ENCODE measurements around the gene ING3. TPM values are rescaled to one million over a fixed set of nuclear protein-coding genes. Genes with fewer than 3 reads are reported as not detected.
A peak's percentile ranks its signal among the peaks of the same experiment; 100 is the strongest.

The ING3 gene
- total and polyA plus RNA-seq, 9 of the 15 experiments (the other 6 are each of a cell fraction or from before 2014, with no cell fraction given): 22.8 to 233 (median 50.4) TPM

GRCh38 chr7:120979765-120980499 is 29.4 kb downstream of the ING3 start:
- ChIA-PET CTCF (ENCODE audit: low intra/inter-chr PET ratio) (no interaction called here), POLR2A (interaction anchor here (0.7 to 1.0 kb wide), 3 partner anchors 11 to 29 kb away, joined by 3 to 6 read pairs (median 3); partner anchors contain the start of gene ING3)
- WGBS (ENCODE audit: insufficient coverage, low coverage, missing lambda C conversion rate): 0% methylated on average over 1 of the region's 1 CpG
- peaks cover 7 to 23% of the 10 kb centered on the region in 2 experiments for H3K4me1 ChIP-seq (replicated peaks in 1 of 2; ENCODE audit: control insufficient read depth in 2 of 2, insufficient read depth in 2 of 2, low read length in 2 of 2)
- H3K9me1 ChIP-seq (ENCODE audit: control insufficient read depth, insufficient read depth, low read length): no peaks in the 10 kb centered on the region
- H3K36me3 ChIP-seq (ENCODE audit: control insufficient read depth, insufficient read depth, low read length): peaks cover 15% of the 10 kb centered on the region; the same call in 1 of the 3 replicates
- BruUV-seq (replicated peaks): no TSS peak
- no peak overlapping the region for H3K9ac ChIP-seq (ENCODE audit: insufficient read depth in 1 of 2, low read depth in 2 of 2, low read length in 2 of 2)
- intact Hi-C loops (cut with micrococcal nuclease) (loop anchor here (10.0 kb wide), 2 partner anchors 415 to 565 kb away; partner anchors contain the start of gene FAM3C), in situ Hi-C loops (cut with MboI) (no loop called here)
- H3K27ac ChIP-seq (ENCODE audit: extremely low read depth, low read depth, low read length): no peak overlapping the region
- ATAC-seq (no peak), FAIRE-seq (no peak), DNase-seq (ENCODE audit: extremely low read depth in 1 of 4, low spot score in 3 of 4) (no peak)
- no peaks in the 10 kb centered on the region for H3K79me2 ChIP-seq (ENCODE audit: control insufficient read depth, insufficient read depth, low read length)
- no peak overlapping the region for H2AFZ ChIP-seq (ENCODE audit: low read depth, low read length)
- 0 out of 2 replicates have a peak, but pooled peaks have one; percentile 6 for TF ChIP-seq TEAD4 (IDR thresholded peaks at IDR 0.05; ENCODE audit: low read length)
- TF ChIP-seq TEAD4 (CRISPR knock-in tag; IDR thresholded peaks at IDR 0.05; ENCODE audit: borderline replicate concordance): no peak
- no peak for TF ChIP-seq SMARCA5 (IDR thresholded peaks at IDR 0.05)
- H3K4me2 ChIP-seq (ENCODE audit: insufficient read depth, low read length): no peak overlapping the region
- no peaks in the 10 kb centered on the region for H3K27me3 ChIP-seq (ENCODE audit: control insufficient read depth in 2 of 2, insufficient read depth in 2 of 2, low read length in 2 of 2)
- no peaks in the 10 kb centered on the region for H4K20me1 ChIP-seq (replicated peaks; ENCODE audit: control insufficient read depth, insufficient read depth, low read length)
- no peak overlapping the region for H3K4me3 ChIP-seq
- no peaks in the 10 kb centered on the region for H3K9me3 ChIP-seq (replicated peaks; ENCODE audit: control insufficient read depth, insufficient read depth, low read depth, low read length)

DNA sequence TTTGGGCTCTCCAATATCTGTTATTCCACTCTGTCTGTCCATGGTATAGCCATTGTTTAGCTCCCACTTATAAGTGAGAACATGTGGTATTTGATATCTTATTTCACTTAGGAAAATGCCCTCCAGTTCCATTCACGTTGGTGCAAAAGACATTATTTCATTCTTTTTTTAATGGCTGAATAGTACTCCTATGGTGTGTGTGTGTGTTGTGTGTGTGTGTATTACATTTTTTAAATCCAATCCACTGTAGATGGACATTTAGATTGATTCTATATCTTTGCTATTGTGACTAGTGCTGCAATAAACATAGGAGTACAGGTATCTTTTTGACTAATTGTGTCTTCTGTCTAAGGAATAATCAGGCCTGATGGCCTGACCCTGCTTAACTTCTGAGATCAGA is 30.5 kb downstream of the ING3 start:
- CTCF ChIA-PET (ENCODE audit: low intra/inter-chr PET ratio): no interaction called here
- no peaks in the 10 kb centered on the region for H4K20me1 ChIP-seq (replicated peaks; ENCODE audit: control insufficient read depth, insufficient read depth, low read length)
- no peaks in the 10 kb centered on the region for H3K9me1 ChIP-seq (ENCODE audit: control insufficient read depth, insufficient read depth, low read length)
- BruUV-seq (replicated peaks): no TSS peak
- 63% methylated on average over 1 of the region's 1 CpG for WGBS (ENCODE audit: insufficient coverage, low coverage, missing lambda C conversion rate)
- no peak overlapping the region for H3K4me2 ChIP-seq (ENCODE audit: insufficient read depth, low read length)
- H3K4me3 ChIP-seq: no peak overlapping the region
- intact Hi-C loops (cut with micrococcal nuclease) (loop anchor here (10.0 kb wide), 2 partner anchors 414 to 564 kb away; partner anchors contain the start of gene FAM3C), in situ Hi-C loops (cut with MboI) (no loop called here)
- FAIRE-seq (no peak), DNase-seq (ENCODE audit: extremely low read depth in 1 of 4, low spot score in 3 of 4) (no peak), ATAC-seq (no peak)
- no peaks in the 10 kb centered on the region for H3K9me3 ChIP-seq (replicated peaks; ENCODE audit: control insufficient read depth, insufficient read depth, low read depth, low read length)
- peaks cover 7 to 32% of the 10 kb centered on the region in 2 experiments for H3K4me1 ChIP-seq (replicated peaks in 1 of 2; ENCODE audit: control insufficient read depth in 2 of 2, insufficient read depth in 2 of 2, low read length in 2 of 2)
- POLR2A ChIA-PET: interaction anchor here (0.9 kb wide), 1 partner anchor 9 kb away, joined by 4 read pairs; no protein-coding TSS in a partner anchor
- H2AFZ ChIP-seq (ENCODE audit: low read depth, low read length): peak overlapping the region; percentile 2; the same call in 1 of the 2 replicates
- no peaks in the 10 kb centered on the region for H3K27me3 ChIP-seq (ENCODE audit: control insufficient read depth in 2 of 2, insufficient read depth in 2 of 2, low read length in 2 of 2)
- peaks cover 6% of the 10 kb centered on the region; the same call in 2 of the 3 replicates for H3K36me3 ChIP-seq (ENCODE audit: control insufficient read depth, insufficient read depth, low read length)
- no peak overlapping the region for H3K27ac ChIP-seq (ENCODE audit: extremely low read depth, low read depth, low read length)
- H3K9ac ChIP-seq (ENCODE audit: insufficient read depth in 1 of 2, low read depth in 2 of 2, low read length in 2 of 2): no peak overlapping the region
- no peaks in the 10 kb centered on the region for H3K79me2 ChIP-seq (ENCODE audit: control insufficient read depth, insufficient read depth, low read length)
- TF ChIP-seq MCM2 (IDR thresholded peaks at IDR 0.05; ENCODE audit: low read depth) (no peak), ETV1 (tag; conservative IDR thresholded peaks at IDR 0.05; ENCODE audit: low read depth) (no peak), NEUROD1 (IDR thresholded peaks at IDR 0.05; ENCODE audit: borderline replicate concordance, low read depth, low read length, partially characterized antibody) (no peak), MYBL2 (IDR thresholded peaks at IDR 0.05; ENCODE audit: low read depth) (no peak), MYBL2 (CRISPR knock-in tag; IDR thresholded peaks at IDR 0.05; ENCODE audit: borderline replicate concordance) (no peak), MEIS2 (IDR thresholded peaks at IDR 0.05; ENCODE audit: partially characterized antibody) (no peak), MBD1 (CRISPR knock-in tag; IDR thresholded peaks at IDR 0.05) (no peak)
- TF ChIP-seq, protein P1, sequence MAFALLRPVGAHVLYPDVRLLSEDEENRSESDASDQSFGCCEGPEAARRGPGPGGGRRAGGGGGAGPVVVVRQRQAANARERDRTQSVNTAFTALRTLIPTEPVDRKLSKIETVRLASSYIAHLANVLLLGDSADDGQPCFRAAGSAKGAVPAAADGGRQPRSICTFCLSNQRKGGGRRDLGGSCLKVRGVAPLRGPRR (CRISPR knock-in tag; IDR thresholded peaks at IDR 0.05): no peak
- TF ChIP-seq, protein P2, sequence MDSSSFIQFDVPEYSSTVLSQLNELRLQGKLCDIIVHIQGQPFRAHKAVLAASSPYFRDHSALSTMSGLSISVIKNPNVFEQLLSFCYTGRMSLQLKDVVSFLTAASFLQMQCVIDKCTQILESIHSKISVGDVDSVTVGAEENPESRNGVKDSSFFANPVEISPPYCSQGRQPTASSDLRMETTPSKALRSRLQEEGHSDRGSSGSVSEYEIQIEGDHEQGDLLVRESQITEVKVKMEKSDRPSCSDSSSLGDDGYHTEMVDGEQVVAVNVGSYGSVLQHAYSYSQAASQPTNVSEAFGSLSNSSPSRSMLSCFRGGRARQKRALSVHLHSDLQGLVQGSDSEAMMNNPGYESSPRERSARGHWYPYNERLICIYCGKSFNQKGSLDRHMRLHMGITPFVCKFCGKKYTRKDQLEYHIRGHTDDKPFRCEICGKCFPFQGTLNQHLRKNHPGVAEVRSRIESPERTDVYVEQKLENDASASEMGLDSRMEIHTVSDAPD (CRISPR knock-in tag; IDR thresholded peaks at IDR 0.05): no peak
